ENCODE measurements around the gene IFIT1B.

- TF ChIP-seq CTCF (IDR thresholded peaks at IDR 0.05; ENCODE audit: low read depth, low read length) (no peak), EZH2phosphoT487 (IDR thresholded peaks at IDR 0.05; ENCODE audit: low read depth) (no peak)
Observed at GRCh38 chr10:89355394-89355931, 22.4 kb upstream of the IFIT1B start.
